GM23338 (cell line): ENCODE measurements around the gene MAD1L1. TPM values are rescaled to one million over a fixed set of nuclear protein-coding genes. Genes with fewer than 3 reads are reported as not detected.

Experiments
- ATAC-seq: fragments of 200-7000 bp; cut with Tn5 transposase; 3 replicates; pipeline ENCODE4 v1.9.1; 2020
- DNase-seq: peaks from one replicate; pipeline ENCODE4 v3.0.0-alpha.2; 2015; ENCODE audit warnings: low spot score
- H2AFZ ChIP-seq: fragments of 200-600 bp; sonication (generic); 2 replicates; pipeline ENCODE4 v1.8.0; 2016; ENCODE audit warnings: antibody characterized with exemption, mild to moderate bottlenecking, moderate library complexity
- H3F3A ChIP-seq: fragments of 200-600 bp; sonication (generic); replicated peaks from 2 replicates; pipeline ENCODE4 v1.8.0; 2017; ENCODE audit warnings: antibody characterized with exemption, mixed run types, low read depth
- H3K27ac ChIP-seq: fragments of 200-600 bp; sonication (generic); 2 replicates; pipeline ENCODE4 v1.6.1; 2016; ENCODE audit warnings: low read depth
- H3K27me3 ChIP-seq: fragments of 200-600 bp; sonication (generic); 2 replicates; pipeline ENCODE4 v1.8.0; 2016; ENCODE audit warnings: mild to moderate bottlenecking, mixed run types, moderate library complexity; ENCODE audit not compliant: insufficient read depth
- H3K36me3 ChIP-seq: fragments of 200-600 bp; sonication (generic); 2 replicates; pipeline ENCODE4 v1.8.0; 2016; ENCODE audit warnings: mild to moderate bottlenecking; ENCODE audit not compliant: insufficient read depth
- H3K4me1 ChIP-seq: fragments of 200-600 bp; sonication (generic); 2 replicates; pipeline ENCODE4 v1.8.0; 2016; ENCODE audit warnings: mild to moderate bottlenecking, moderate library complexity; ENCODE audit not compliant: insufficient read depth
- H3K4me2 ChIP-seq: fragments of 200-600 bp; sonication (generic); 2 replicates; pipeline ENCODE4 v1.7.1; 2017; ENCODE audit warnings: mixed run types
- H3K4me3 ChIP-seq: fragments of 200-600 bp; sonication (generic); 2 replicates; pipeline ENCODE4 v1.6.1; 2016; ENCODE audit warnings: mixed run types
- H3K79me2 ChIP-seq: fragments of 200-600 bp; sonication (generic); replicated peaks from 2 replicates; pipeline ENCODE4 v1.8.0; 2017; ENCODE audit warnings: mild to moderate bottlenecking; ENCODE audit not compliant: insufficient read depth
- H3K9me2 ChIP-seq: fragments of 200-600 bp; sonication (generic); 2 replicates; pipeline ENCODE4 v1.8.0; 2017; ENCODE audit not compliant: insufficient read depth
- H4K20me1 ChIP-seq: fragments of 200-600 bp; sonication (generic); replicated peaks from 2 replicates; pipeline ENCODE4 v1.8.0; 2017; ENCODE audit warnings: mild to moderate bottlenecking; ENCODE audit not compliant: insufficient read depth
- H3K27ac Mint-ChIP-seq: 2 replicates; pipeline ENCODE4 v1.8.0; 2020; ENCODE audit warnings: inconsistent platforms, mild to moderate bottlenecking, moderate library complexity, mixed read lengths
- H3K27me3 Mint-ChIP-seq: 3 replicates; pipeline ENCODE4 v1.8.0; 2022; ENCODE audit warnings: low read depth, mild to moderate bottlenecking, moderate library complexity, mixed read lengths, inconsistent platforms; ENCODE audit not compliant: insufficient read depth, poor library complexity
- H3K36me3 Mint-ChIP-seq: 3 replicates; pipeline ENCODE4 v1.8.0; 2021; ENCODE audit warnings: low read depth, mild to moderate bottlenecking, inconsistent platforms, moderate library complexity, mixed read lengths
- H3K4me1 Mint-ChIP-seq: 3 replicates; pipeline ENCODE4 v1.8.0; 2020; ENCODE audit warnings: mild to moderate bottlenecking, inconsistent platforms, mixed read lengths
- H3K4me3 Mint-ChIP-seq: 3 replicates; pipeline ENCODE4 v1.8.0; 2021; ENCODE audit warnings: moderate library complexity, mild to moderate bottlenecking, inconsistent platforms, mixed read lengths
- H3K9me3 Mint-ChIP-seq: 3 replicates; pipeline ENCODE4 v1.8.0; 2020; ENCODE audit warnings: moderate library complexity, mild to moderate bottlenecking, inconsistent platforms, mixed read lengths
- CTCF ChIP-seq, 2 experiments: fragments of 200-600 bp in 1 of 2; sonication (generic) in 1 of 2; conservative IDR thresholded peaks; 2 replicates each; pipeline versions ENCODE4 v1.5.1 to v1.6.1; 2016 to 2017; ENCODE audit warnings: antibody characterized with exemption in 2 of 2, low read depth in 2 of 2, mild to moderate bottlenecking in 2 of 2, moderate library complexity in 1 of 2
- ETS1 ChIP-seq: IDR thresholded peaks from 2 replicates; pipeline ENCODE4 v1.6.1; 2016; ENCODE audit warnings: antibody characterized with exemption
- EZH2 ChIP-seq: fragments of 200-600 bp; sonication (generic); IDR thresholded peaks from one replicate; pipeline ENCODE4 v1.8.0; 2017; ENCODE audit warnings: antibody characterized with exemption, mild to moderate bottlenecking, low read depth; ENCODE audit not compliant: unreplicated experiment
- EZH2phosphoT487 ChIP-seq: fragments of 200-600 bp; sonication (generic); IDR thresholded peaks from one replicate; pipeline ENCODE4 v1.8.1; 2018; ENCODE audit warnings: antibody characterized with exemption; ENCODE audit not compliant: unreplicated experiment
- JUNB ChIP-seq: IDR thresholded peaks from one replicate; pipeline ENCODE4 v1.6.1; 2016; ENCODE audit warnings: antibody characterized with exemption; ENCODE audit not compliant: unreplicated experiment
- NANOG ChIP-seq: IDR thresholded peaks from 2 replicates; pipeline ENCODE4 v1.6.1; 2016; ENCODE audit warnings: antibody characterized with exemption, borderline replicate concordance
- POLR2AphosphoS5 ChIP-seq: IDR thresholded peaks from 2 replicates; pipeline ENCODE4 v1.6.1; 2016; ENCODE audit warnings: antibody characterized with exemption, low read depth
- REST ChIP-seq: IDR thresholded peaks from one replicate; pipeline ENCODE4 v1.6.1; 2018; ENCODE audit warnings: antibody characterized with exemption; ENCODE audit not compliant: unreplicated experiment
- STAT1 ChIP-seq: IDR thresholded peaks from one replicate; pipeline ENCODE4 v1.6.1; 2016; ENCODE audit warnings: antibody characterized with exemption; ENCODE audit not compliant: unreplicated experiment
- ZNF114 ChIP-seq: fragments of 250-450 bp; sonication (Bioruptor Pico); IDR thresholded peaks from 2 replicates; pipeline ENCODE4 v1.5.0; 2020; ENCODE audit warnings: mild to moderate bottlenecking, moderate library complexity
- ZNF331 ChIP-seq: fragments of 250-450 bp; sonication (Bioruptor Pico); IDR thresholded peaks from 2 replicates; pipeline ENCODE4 v1.5.0; 2020; ENCODE audit warnings: low read depth, mild to moderate bottlenecking, moderate library complexity
- polyA plus RNA-seq: library from polyadenylated mRNA; unstranded; fragments of >200 nt; fragmentation: Nextera tagmentation; extraction: Ambion mirVana; gene quantifications from 2 replicates; pipeline ENCODE4 v1.2.1, GENCODE V29; 2016
- total RNA-seq: library from RNA; depleted of rRNA; stranded (reverse); fragments of >200 nt; shearing (Covaris generic); gene quantifications from 2 replicates; pipeline ENCODE4 v1.2.3, GENCODE V29; 2014

Gene MAD1L1
- total and polyA plus RNA-seq, 2 experiments from 2014 or later, result 40.3 to 59.3 TPM

- Histone ChIP-seq H3K27ac (0 out of 2 replicates have a peak overlapping the region, but pooled peaks have one; percentile 32), H3K79me2 (peaks cover 8% of the 10 kb centered on the region; the same call in 1 of the 2 replicates), H3K9me2 (no peaks in the 10 kb centered on the region), H3K4me3 (no peak overlapping the region), H3K36me3 (no peaks in the 10 kb centered on the region), H3K27me3 (no peaks in the 10 kb centered on the region), H3K4me2 (no peak overlapping the region), H3K4me1 (peaks cover 16% of the 10 kb centered on the region), H2AFZ (no peak overlapping the region), H3F3A (no peaks in the 10 kb centered on the region), H4K20me1 (0 out of 2 replicates have a peak, but pooled peaks cover 3% of the 10 kb centered on the region)
- Mint-ChIP-seq H3K9me3 (peaks cover 2% of the 10 kb centered on the region; the same call in 1 of the 3 replicates), H3K4me3 (no peak overlapping the region; the same call in 2 of the 3 replicates), H3K4me1 (peaks cover 36% of the 10 kb centered on the region), H3K36me3 (peaks cover 4% of the 10 kb centered on the region), H3K27me3 (peaks cover 14% of the 10 kb centered on the region), H3K27ac (peak overlapping the region; percentile 30; the same call in 1 of the 2 replicates)
- DNase-seq, result peak; percentile 61
- no peak for TF ChIP-seq EZH2
- peak; percentile 85 for ATAC-seq
Measured at GRCh38 chr7:2159176-2159520, 73.6 kb downstream of the MAD1L1 start.

GRCh38 chr7:2158331-2159175, 74.2 kb downstream of the MAD1L1 start:
- Mint-ChIP-seq H3K36me3 (peaks cover 4% of the 10 kb centered on the region), H3K4me1 (peaks cover 32% of the 10 kb centered on the region), H3K27me3 (peaks cover 14% of the 10 kb centered on the region), H3K27ac (peak overlapping the region; percentile 84), H3K4me3 (no peak overlapping the region), H3K9me3 (peaks cover 2% of the 10 kb centered on the region; the same call in 1 of the 3 replicates)
- ATAC-seq, result no peak; the same call in 1 of the 3 replicates
- Histone ChIP-seq H2AFZ (no peak overlapping the region), H3K36me3 (no peaks in the 10 kb centered on the region), H3K79me2 (peaks cover 13% of the 10 kb centered on the region), H3K27ac (peak overlapping the region; percentile 83; the same call in 1 of the 2 replicates), H3F3A (no peaks in the 10 kb centered on the region), H3K27me3 (no peaks in the 10 kb centered on the region), H4K20me1 (0 out of 2 replicates have a peak, but pooled peaks cover 3% of the 10 kb centered on the region), H3K9me2 (no peaks in the 10 kb centered on the region), H3K4me2 (no peak overlapping the region), H3K4me3 (no peak overlapping the region), H3K4me1 (peaks cover 16% of the 10 kb centered on the region)
- DNase-seq, result no peak
- TF ChIP-seq CTCF (conservative IDR thresholded peaks at IDR 0.05; ENCODE audit: low read depth in 2 of 2) (no peak), EZH2 (no peak), ZNF114 (CRISPR knock-in tag) (no peak), JUNB (no peak), NANOG (no peak), ETS1 (no peak), POLR2AphosphoS5 (no peak), ZNF331 (no peak), REST (no peak), STAT1 (no peak), EZH2phosphoT487 (no peak)
